ENCODE data around the gene FARSB.

FARSB gene

GRCh38 chr2:222575618-222576017, 80.3 kb downstream of the FARSB start:
- H3K4me3 ChIP-seq (ENCODE audit: low read length): no peak overlapping the region
- DNase-seq (ENCODE audit: low read depth): no peak
- no peak for TF ChIP-seq CTCF (conservative IDR thresholded peaks at IDR 0.05; ENCODE audit: low read depth, low read length)

- DNase-seq (ENCODE audit: low read depth): no peak
- TF ChIP-seq CTCF (conservative IDR thresholded peaks at IDR 0.05; ENCODE audit: low read depth, low read length): no peak
- H3K4me3 ChIP-seq (ENCODE audit: low read length): no peak overlapping the region
Observed at GRCh38 chr2:222572751-222573174, 83.1 kb downstream of the FARSB start.

GRCh38 chr2:222572264-222572721, 83.6 kb downstream of the FARSB start:
- TF ChIP-seq CTCF (conservative IDR thresholded peaks at IDR 0.05; ENCODE audit: low read depth, low read length): no peak
- H3K4me3 ChIP-seq (ENCODE audit: low read length): no peak overlapping the region
- no peak for DNase-seq (ENCODE audit: low read depth)

- TF ChIP-seq CTCF (conservative IDR thresholded peaks at IDR 0.05; ENCODE audit: low read depth, low read length): no peak
- no peak overlapping the region for H3K4me3 ChIP-seq (ENCODE audit: low read length)
- DNase-seq (ENCODE audit: low read depth): no peak
Observed at GRCh38 chr2:222569826-222570225, 86.1 kb downstream of the FARSB start.

- DNase-seq (ENCODE audit: low read depth): no peak
- no peak overlapping the region for H3K4me3 ChIP-seq (ENCODE audit: low read length)
- TF ChIP-seq CTCF (conservative IDR thresholded peaks at IDR 0.05; ENCODE audit: low read depth, low read length): no peak
Observed at GRCh38 chr2:222568865-222569264, 87.0 kb downstream of the FARSB start.

- H3K4me3 ChIP-seq (ENCODE audit: low read length): no peak overlapping the region
- no peak for TF ChIP-seq CTCF (conservative IDR thresholded peaks at IDR 0.05; ENCODE audit: low read depth, low read length)
- no peak for DNase-seq (ENCODE audit: low read depth)
Observed at GRCh38 chr2:222566229-222566628, 89.7 kb downstream of the FARSB start.

GRCh38 chr2:222563936-222564335, 92.0 kb downstream of the FARSB start:
- no peak for DNase-seq (ENCODE audit: low read depth)
- TF ChIP-seq CTCF (conservative IDR thresholded peaks at IDR 0.05; ENCODE audit: low read depth, low read length): no peak
- H3K4me3 ChIP-seq (ENCODE audit: low read length): no peak overlapping the region
